HCT116 (cell line): ENCODE results near the gene OSBPL8. TPM values are rescaled to one million over a fixed set of nuclear protein-coding genes. Genes with fewer than 3 reads are reported as not detected.

ENCODE experiments used
- ATAC-seq: fragments of 200-7000 bp; cut with Tn5 transposase; 2 replicates; pipeline ENCODE4 v1.9.1; 2020; ENCODE audit warnings: mild to moderate bottlenecking, moderate library complexity
- BruUV-seq: library from RNA; stranded (reverse); fragments of 400-500 nt; replicated peaks from 2 replicates; lab custom pipeline; 2021; lab: Mats Ljungman, UMichigan
- CTCF ChIA-PET: fragments of 300-600 bp; sonication (Branson Sonifier 250); formaldehyde crosslinking; loops from one replicate; lab custom pipeline; 2021; ENCODE audit warnings: antibody characterized with exemption; lab: Charles Lee
- POLR2A ChIA-PET: fragments of 300-600, 350-600 bp; sonication (Branson Sonifier 250); formaldehyde crosslinking; loops from one replicate; lab custom pipeline; 2021; ENCODE audit warnings: antibody characterized with exemption; lab: Charles Lee
- RAD21 ChIA-PET, 2 experiments: fragments of 300-600 bp; sonication (Branson Sonifier 250); formaldehyde crosslinking; loops; one replicate each; lab custom pipeline; 2023; ENCODE audit warnings: low total read pairs in 2 of 2; ENCODE audit not compliant: uncharacterized antibody in 2 of 2, unreplicated experiment in 2 of 2, low non-redundant PET in 1 of 2; lab: Charles Lee
- DNase-seq: peaks from one replicate; pipeline ENCODE4 v3.0.0-alpha.2; 2010; ENCODE audit warnings: low read depth, low spot score
- H2AFZ ChIP-seq: fragments of 200-600 bp; shearing (Covaris generic), sonication (generic); 2 replicates; pipeline ENCODE4 v1.6.1; 2017; ENCODE audit warnings: low read depth, mixed run types, mixed read lengths, antibody characterized with exemption, low read length; ENCODE audit not compliant: poor library complexity, severe bottlenecking
- H3K27ac ChIP-seq: 2 replicates; pipeline ENCODE4 v1.5.1; 2012; ENCODE audit warnings: low read depth, low read length
- H3K27me3 ChIP-seq: fragments of 200-600 bp; sonication (generic); 2 replicates; pipeline ENCODE4 v1.6.1; 2016; ENCODE audit warnings: mixed run types, low read length, mixed read lengths; ENCODE audit not compliant: insufficient read depth
- H3K36me3 ChIP-seq, 2 experiments: fragments of 200-500 bp in 1 of 2; fragments of 200-600 bp in 1 of 2; sonication (Bioruptor generic) in 1 of 2; sonication (generic) in 1 of 2; 2 replicates each; pipeline versions ENCODE4 v1.5.1 to v1.6.1; 2014 to 2016; ENCODE audit warnings: low read length in 2 of 2, inconsistent platforms in 1 of 2, mixed read lengths in 1 of 2, mixed run types in 1 of 2; ENCODE audit not compliant: insufficient read depth in 2 of 2, control insufficient read depth in 1 of 2
- H3K4me1 ChIP-seq, 2 experiments: fragments of 200-600 bp in 1 of 2; sonication (generic) in 1 of 2; 2 replicates each; pipeline versions ENCODE4 v1.5.1 to v1.6.1; 2012 to 2017; ENCODE audit warnings: low read length in 2 of 2, inconsistent platforms in 1 of 2, mild to moderate bottlenecking in 1 of 2, mixed read lengths in 1 of 2, mixed run types in 1 of 2, moderate library complexity in 1 of 2; ENCODE audit not compliant: insufficient read depth in 2 of 2, control insufficient read depth in 1 of 2
- H3K4me2 ChIP-seq: fragments of 200-600 bp; sonication (generic); 2 replicates; pipeline ENCODE4 v1.6.1; 2017; ENCODE audit warnings: mixed run types, low read length, mixed read lengths
- H3K4me3 ChIP-seq, 2 experiments: fragments of 200-600 bp in 1 of 2; sonication (generic) in 1 of 2; replicated peaks in 1 of 2; 2 replicates each; pipeline ENCODE4 v1.5.1; 2011 to 2016; ENCODE audit warnings: low read length in 2 of 2, control low read depth in 1 of 2, low read depth in 1 of 2, mild to moderate bottlenecking in 1 of 2, mixed read lengths in 1 of 2, mixed run types in 1 of 2
- H3K79me2 ChIP-seq: fragments of 200-600 bp; sonication (generic); 2 replicates; pipeline ENCODE4 v1.6.1; 2017; ENCODE audit warnings: mild to moderate bottlenecking, mixed run types, low read length, moderate library complexity, mixed read lengths; ENCODE audit not compliant: insufficient read depth
- H3K9ac ChIP-seq: fragments of 200-600 bp; sonication (generic); 2 replicates; pipeline ENCODE4 v1.6.1; 2016; ENCODE audit warnings: low read length, mixed read lengths
- H3K9me2 ChIP-seq: fragments of 200-600 bp; sonication (generic), shearing (Covaris generic); 2 replicates; pipeline ENCODE4 v1.6.1; 2017; ENCODE audit warnings: mixed run types, mild to moderate bottlenecking, moderate library complexity; ENCODE audit not compliant: insufficient read depth
- H3K9me3 ChIP-seq, 2 experiments: fragments of 200-500 bp in 1 of 2; fragments of 200-600 bp in 1 of 2; sonication (Bioruptor generic) in 1 of 2; sonication (generic) in 1 of 2; 2 replicates each; pipeline ENCODE4 v1.6.1; 2014 to 2017; ENCODE audit warnings: low read length in 2 of 2, mixed read lengths in 2 of 2, inconsistent platforms in 1 of 2, low read depth in 1 of 2, mild to moderate bottlenecking in 1 of 2, mixed run types in 1 of 2, moderate library complexity in 1 of 2; ENCODE audit not compliant: control insufficient read depth in 1 of 2, insufficient read depth in 1 of 2
- H4K20me1 ChIP-seq: fragments of 200-600 bp; sonication (generic), shearing (Covaris generic); 2 replicates; pipeline ENCODE4 v1.6.1; 2017; ENCODE audit warnings: mixed run types, mild to moderate bottlenecking, moderate library complexity; ENCODE audit not compliant: insufficient read depth
- CBX3 ChIP-seq: IDR thresholded peaks from 2 replicates; pipeline ENCODE4 v1.6.1; 2012; ENCODE audit warnings: low read depth
- CEBPB ChIP-seq: IDR thresholded peaks from 2 replicates; pipeline ENCODE4 v1.6.1; 2012; ENCODE audit warnings: low read depth
- ELF1 ChIP-seq: IDR thresholded peaks from 2 replicates; pipeline ENCODE4 v1.6.1; 2012; ENCODE audit warnings: low read depth, borderline replicate concordance
- EZH2 ChIP-seq: fragments of 200-600 bp; sonication (generic); IDR thresholded peaks from 2 replicates; pipeline ENCODE4 v1.6.1; 2017; ENCODE audit warnings: antibody characterized with exemption, mixed run types
- POLR2A ChIP-seq: IDR thresholded peaks from 2 replicates; pipeline ENCODE4 v1.7.0; 2011; ENCODE audit warnings: borderline replicate concordance; ENCODE audit not compliant: insufficient read depth, insufficient read length; ENCODE audit errors: extremely low read depth
- SP1 ChIP-seq: IDR thresholded peaks from 2 replicates; pipeline ENCODE4 v1.6.1; 2012; ENCODE audit warnings: low read depth
- SRF ChIP-seq: IDR thresholded peaks from 2 replicates; pipeline ENCODE4 v1.6.1; 2012; ENCODE audit warnings: low read depth
- TCF7L2 ChIP-seq: IDR thresholded peaks from 2 replicates; pipeline ENCODE4 v1.7.0; 2011; ENCODE audit warnings: borderline replicate concordance, inconsistent platforms; ENCODE audit not compliant: insufficient read depth, insufficient read length; ENCODE audit errors: extremely low read depth
- YY1 ChIP-seq: IDR thresholded peaks from 2 replicates; pipeline ENCODE4 v1.6.1; 2011; ENCODE audit warnings: low read length, low read depth, moderate library complexity, mild to moderate bottlenecking; ENCODE audit not compliant: insufficient replicate concordance; ENCODE audit errors: extremely low read depth
- ZFX ChIP-seq: fragments of 450-650 bp; IDR thresholded peaks from 2 replicates; pipeline ENCODE4 v1.6.1; 2017
- intact Hi-C: fragments of 100-400 bp; cut with micrococcal nuclease; formaldehyde crosslinking; loops from 2 replicates; pipeline ENCODE4 v1.10.0; 2022
- total RNA-seq: library from RNA; stranded (reverse); gene quantifications from one replicate; pipeline ENCODE4 v1.2.1, GENCODE V29; 2021; ENCODE audit not compliant: unreplicated experiment
- TF ChIP-seq, protein P1 (sequence below): IDR thresholded peaks from 2 replicates; pipeline ENCODE4 v1.6.1; 2012
- TF ChIP-seq, protein P2 (sequence below): IDR thresholded peaks from 2 replicates; pipeline ENCODE4 v1.6.1; 2011; ENCODE audit warnings: mild to moderate bottlenecking, low read length, moderate library complexity; ENCODE audit not compliant: insufficient replicate concordance; ENCODE audit errors: extremely low read depth
- TF ChIP-seq, protein P3 (sequence below), 3 experiments: fragments of 200-600 bp in 1 of 3; sonication (generic) in 1 of 3; IDR thresholded peaks in 2 of 3; conservative IDR thresholded peaks in 1 of 3; 2 replicates each; pipeline ENCODE4 v1.5.1; 2012 to 2017; ENCODE audit warnings: low read depth in 2 of 3, low read length in 2 of 3, antibody characterized with exemption in 1 of 3, borderline replicate concordance in 1 of 3, control low read depth in 1 of 3, mild to moderate bottlenecking in 1 of 3, mixed read lengths in 1 of 3, mixed run types in 1 of 3, moderate library complexity in 1 of 3; ENCODE audit not compliant: insufficient read depth in 1 of 3

Gene OSBPL8
- total RNA-seq, 1 experiment from 2014 or later: 115 TPM

DNA sequence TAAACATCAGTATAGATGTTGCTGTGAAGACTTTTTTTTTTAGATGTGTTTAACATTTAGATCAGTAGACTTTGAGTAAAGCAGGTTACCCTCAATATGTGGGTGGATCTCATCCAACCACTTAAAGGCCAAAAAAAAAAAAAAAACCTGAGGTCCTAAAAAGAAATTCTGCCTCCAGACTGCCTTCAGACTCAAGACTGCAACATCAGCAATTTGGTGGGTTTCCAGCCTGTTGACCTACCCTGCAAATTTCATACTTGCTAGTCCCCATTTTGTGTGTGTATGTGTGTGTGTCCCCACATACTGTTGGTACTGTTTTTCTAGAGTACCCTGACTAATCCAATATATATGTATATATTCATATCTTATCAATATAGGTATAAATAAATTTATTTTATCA is 55.6 kb downstream of the OSBPL8 start:
- Histone ChIP-seq H3K27ac (no peak overlapping the region), H3K9ac (no peak overlapping the region), H4K20me1 (no peaks in the 10 kb centered on the region), H3K9me2 (no peaks in the 10 kb centered on the region), H3K4me2 (no peak overlapping the region), H3K27me3 (no peaks in the 10 kb centered on the region), H3K36me3 (no peaks in the 10 kb centered on the region), H3K4me3 (no peak overlapping the region), H3K9me3 (no peaks in the 10 kb centered on the region), H3K4me1 (no peaks in the 10 kb centered on the region), H2AFZ (no peak overlapping the region), H3K79me2 (peaks cover 29% of the 10 kb centered on the region)
- no peak for TF ChIP-seq TCF7L2
- TF ChIP-seq ELF1: no peak
- TF ChIP-seq, protein P1, sequence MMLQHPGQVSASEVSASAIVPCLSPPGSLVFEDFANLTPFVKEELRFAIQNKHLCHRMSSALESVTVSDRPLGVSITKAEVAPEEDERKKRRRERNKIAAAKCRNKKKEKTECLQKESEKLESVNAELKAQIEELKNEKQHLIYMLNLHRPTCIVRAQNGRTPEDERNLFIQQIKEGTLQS: no peak
- no peak for TF ChIP-seq CEBPB
- TF ChIP-seq, protein P2, sequence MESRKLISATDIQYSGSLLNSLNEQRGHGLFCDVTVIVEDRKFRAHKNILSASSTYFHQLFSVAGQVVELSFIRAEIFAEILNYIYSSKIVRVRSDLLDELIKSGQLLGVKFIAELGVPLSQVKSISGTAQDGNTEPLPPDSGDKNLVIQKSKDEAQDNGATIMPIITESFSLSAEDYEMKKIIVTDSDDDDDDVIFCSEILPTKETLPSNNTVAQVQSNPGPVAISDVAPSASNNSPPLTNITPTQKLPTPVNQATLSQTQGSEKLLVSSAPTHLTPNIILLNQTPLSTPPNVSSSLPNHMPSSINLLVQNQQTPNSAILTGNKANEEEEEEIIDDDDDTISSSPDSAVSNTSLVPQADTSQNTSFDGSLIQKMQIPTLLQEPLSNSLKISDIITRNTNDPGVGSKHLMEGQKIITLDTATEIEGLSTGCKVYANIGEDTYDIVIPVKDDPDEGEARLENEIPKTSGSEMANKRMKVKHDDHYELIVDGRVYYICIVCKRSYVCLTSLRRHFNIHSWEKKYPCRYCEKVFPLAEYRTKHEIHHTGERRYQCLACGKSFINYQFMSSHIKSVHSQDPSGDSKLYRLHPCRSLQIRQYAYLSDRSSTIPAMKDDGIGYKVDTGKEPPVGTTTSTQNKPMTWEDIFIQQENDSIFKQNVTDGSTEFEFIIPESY: no peak
- no peak for TF ChIP-seq EZH2
- TF ChIP-seq SP1: no peak
- TF ChIP-seq POLR2A: no peak
- no peak for TF ChIP-seq YY1
- TF ChIP-seq SRF: no peak
- TF ChIP-seq, protein P3, sequence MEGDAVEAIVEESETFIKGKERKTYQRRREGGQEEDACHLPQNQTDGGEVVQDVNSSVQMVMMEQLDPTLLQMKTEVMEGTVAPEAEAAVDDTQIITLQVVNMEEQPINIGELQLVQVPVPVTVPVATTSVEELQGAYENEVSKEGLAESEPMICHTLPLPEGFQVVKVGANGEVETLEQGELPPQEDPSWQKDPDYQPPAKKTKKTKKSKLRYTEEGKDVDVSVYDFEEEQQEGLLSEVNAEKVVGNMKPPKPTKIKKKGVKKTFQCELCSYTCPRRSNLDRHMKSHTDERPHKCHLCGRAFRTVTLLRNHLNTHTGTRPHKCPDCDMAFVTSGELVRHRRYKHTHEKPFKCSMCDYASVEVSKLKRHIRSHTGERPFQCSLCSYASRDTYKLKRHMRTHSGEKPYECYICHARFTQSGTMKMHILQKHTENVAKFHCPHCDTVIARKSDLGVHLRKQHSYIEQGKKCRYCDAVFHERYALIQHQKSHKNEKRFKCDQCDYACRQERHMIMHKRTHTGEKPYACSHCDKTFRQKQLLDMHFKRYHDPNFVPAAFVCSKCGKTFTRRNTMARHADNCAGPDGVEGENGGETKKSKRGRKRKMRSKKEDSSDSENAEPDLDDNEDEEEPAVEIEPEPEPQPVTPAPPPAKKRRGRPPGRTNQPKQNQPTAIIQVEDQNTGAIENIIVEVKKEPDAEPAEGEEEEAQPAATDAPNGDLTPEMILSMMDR (IDR thresholded peaks at IDR 0.05 in 2 of 3, conservative IDR thresholded peaks at IDR 0.05 in 1 of 3; ENCODE audit: borderline replicate concordance in 1 of 3, insufficient read depth in 1 of 3, low read depth in 2 of 3, low read length in 2 of 3): no peak
- TF ChIP-seq ZFX: no peak
- TF ChIP-seq CBX3: no peak
- intact Hi-C loops: no loop called here
- no peak for ATAC-seq
- ChIA-PET RAD21 (no interaction called here), POLR2A (no interaction called here), CTCF (no interaction called here)
- no TSS peak for BruUV-seq
- DNase-seq: no peak
